ENCODE results near the gene PNLDC1. TPM values are rescaled to one million over a fixed set of nuclear protein-coding genes. Genes with fewer than 3 reads are reported as not detected.
A peak's percentile ranks its signal among the peaks of the same experiment; 100 is the strongest.
"Not testable (repeated sequence)": the region's sequence is repeated elsewhere in the genome, so short reads cannot be mapped to it uniquely, and the experiment has no call there.

PNLDC1 gene
- total RNA-seq, 1 donor: not detected

- H3K4me3 ChIP-seq (ENCODE audit: low read depth, low read length): no peak overlapping the region
- no peak for DNase-seq (ENCODE audit: low read depth)
- no peak for TF ChIP-seq CTCF (IDR thresholded peaks at IDR 0.05; ENCODE audit: insufficient read depth, low read length)
These were observed 21.0 kb downstream of the PNLDC1 start for GRCh38 chr6:159821122-159821521.

DNA sequence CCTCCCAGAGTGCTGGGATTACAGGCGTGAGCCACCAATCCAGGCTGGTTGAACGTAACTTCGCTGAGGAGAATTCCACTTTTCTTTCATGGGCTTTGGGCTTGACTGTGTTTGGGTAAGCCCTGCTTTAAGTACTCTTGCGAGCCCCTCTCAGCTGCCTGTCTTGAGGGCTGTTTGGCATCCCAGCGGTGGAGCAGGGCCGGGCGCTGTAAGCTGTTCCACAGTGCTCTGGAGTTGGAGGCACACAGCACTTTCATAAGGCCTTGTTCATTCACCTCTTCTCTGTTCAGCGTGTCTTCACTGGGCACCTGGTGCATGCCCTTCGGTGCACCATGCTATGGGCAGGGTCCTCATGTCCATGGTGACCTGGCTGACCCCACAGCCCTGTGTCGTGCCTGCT is 21.6 kb downstream of the PNLDC1 start:
- TF ChIP-seq CTCF (IDR thresholded peaks at IDR 0.05; ENCODE audit: insufficient read depth, low read length): no peak
- H3K4me3 ChIP-seq (ENCODE audit: low read depth, low read length): no peak overlapping the region
- DNase-seq (ENCODE audit: low read depth): no peak

GRCh38 chr6:159823953-159824352 is 23.9 kb downstream of the PNLDC1 start:
- no peak for DNase-seq (ENCODE audit: low read depth)
- TF ChIP-seq CTCF (IDR thresholded peaks at IDR 0.05; ENCODE audit: insufficient read depth, low read length): no peak
- no peak overlapping the region for H3K4me3 ChIP-seq (ENCODE audit: low read depth, low read length)

- not testable (repeated sequence) for H3K4me3 ChIP-seq (ENCODE audit: low read depth, low read length); DNase-seq (ENCODE audit: low read depth)
These were observed 24.6 kb downstream of the PNLDC1 start for GRCh38 chr6:159824690-159825089.

GRCh38 chr6:159826004-159826403 is 25.9 kb downstream of the PNLDC1 start:
- DNase-seq (ENCODE audit: low read depth): no peak
- H3K4me3 ChIP-seq (ENCODE audit: low read depth, low read length): no peak overlapping the region
- TF ChIP-seq CTCF (IDR thresholded peaks at IDR 0.05; ENCODE audit: insufficient read depth, low read length): no peak

DNA sequence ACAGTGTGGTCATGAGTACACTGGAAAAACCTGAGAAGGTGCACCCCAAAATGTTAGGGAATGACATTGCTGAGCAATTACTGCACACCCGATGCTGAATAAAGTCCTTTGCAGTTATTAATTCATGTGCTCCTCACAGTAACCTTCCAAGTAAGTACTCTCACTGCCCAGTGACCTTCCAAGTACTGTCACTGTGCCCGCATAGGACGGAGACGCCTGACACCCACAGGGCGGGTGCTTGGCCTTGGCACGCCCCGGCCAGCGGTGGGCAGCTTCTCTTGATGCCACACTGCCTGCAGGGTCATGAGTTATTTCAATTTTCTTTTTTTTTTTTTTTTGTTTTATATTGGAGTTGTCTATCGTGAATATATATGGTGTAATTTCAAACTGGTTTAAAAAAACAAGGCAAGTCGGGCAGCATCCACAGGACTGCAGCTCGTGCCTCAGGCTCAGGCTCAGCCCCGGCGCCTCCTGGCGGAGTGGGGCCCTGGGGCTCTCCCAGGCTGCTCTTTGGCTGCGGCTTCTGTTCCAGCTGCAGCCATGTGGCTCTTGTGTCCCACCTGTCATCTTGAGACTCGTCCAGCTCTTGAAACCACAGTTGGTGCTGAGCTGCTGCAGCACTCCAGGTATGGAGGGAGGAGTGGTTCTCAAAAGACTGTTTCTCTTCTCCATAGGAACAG is 27.0 kb downstream of the PNLDC1 start:
- H3K4me3 ChIP-seq (ENCODE audit: low read depth, low read length): no peak overlapping the region
- no peak for DNase-seq (ENCODE audit: low read depth)
- TF ChIP-seq CTCF (IDR thresholded peaks at IDR 0.05; ENCODE audit: insufficient read depth, low read length): no peak

DNA sequence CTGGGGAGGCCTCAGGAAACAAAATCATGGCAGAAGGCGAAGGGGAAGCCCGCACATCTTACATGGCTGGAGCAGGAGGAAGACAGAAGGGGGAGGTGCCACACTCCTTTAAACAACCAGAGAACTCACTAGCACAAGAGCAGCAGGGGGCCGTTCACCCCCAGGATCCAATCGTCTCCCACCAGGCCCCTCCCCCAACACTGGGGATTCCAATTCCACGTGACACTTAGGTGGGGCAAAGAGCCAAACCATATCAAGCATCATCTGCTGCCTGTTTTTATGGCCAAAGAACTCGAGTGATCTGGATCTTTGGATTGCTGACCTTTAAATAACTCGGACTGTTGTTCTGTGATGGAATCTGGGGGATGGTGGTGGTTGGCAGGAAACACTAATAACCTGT is 28.0 kb downstream of the PNLDC1 start:
- no peak overlapping the region for H3K4me3 ChIP-seq (ENCODE audit: low read depth, low read length)
- TF ChIP-seq CTCF (IDR thresholded peaks at IDR 0.05; ENCODE audit: insufficient read depth, low read length): no peak
- peak; percentile 28 for DNase-seq (ENCODE audit: low read depth)
